Endodermal cell (in vitro differentiated cells): ENCODE results near the gene KCTD12. TPM values are rescaled to one million over a fixed set of nuclear protein-coding genes. Genes with fewer than 3 reads are reported as not detected.

Experiments used
- DNase-seq: peaks from one replicate; pipeline ENCODE4 v3.0.0-alpha.2; 2017
- H3K27ac ChIP-seq: 2 replicates; pipeline ENCODE4 v1.5.1; 2013; ENCODE audit warnings: mild to moderate bottlenecking, low read depth, low read length, moderate library complexity
- H3K27me3 ChIP-seq: 2 replicates; pipeline ENCODE4 v1.6.1; 2013; ENCODE audit warnings: mild to moderate bottlenecking, low read length, moderate library complexity; ENCODE audit not compliant: insufficient read depth, control insufficient read depth, poor library complexity, severe bottlenecking
- H3K36me3 ChIP-seq: 2 replicates; pipeline ENCODE4 v1.7.0; 2013; ENCODE audit warnings: mild to moderate bottlenecking, low read length, moderate library complexity; ENCODE audit not compliant: control insufficient read depth, insufficient read depth
- H3K4me1 ChIP-seq: one replicate; pipeline ENCODE4 v1.7.0; 2013; ENCODE audit warnings: low read length; ENCODE audit not compliant: control insufficient read depth, insufficient read depth
- H3K4me3 ChIP-seq: 2 replicates; pipeline ENCODE4 v1.5.1; 2013; ENCODE audit warnings: mild to moderate bottlenecking, low read length, moderate library complexity
- H3K9ac ChIP-seq: 2 replicates; pipeline ENCODE4 v1.6.1; 2013; ENCODE audit warnings: mild to moderate bottlenecking, low read length, moderate library complexity; ENCODE audit not compliant: poor library complexity, severe bottlenecking; ENCODE audit errors: extremely low read depth
- H3K9me3 ChIP-seq: 2 replicates; pipeline ENCODE4 v1.6.1; 2013; ENCODE audit warnings: mild to moderate bottlenecking, low read length, moderate library complexity; ENCODE audit not compliant: control insufficient read depth
- H3K27ac Mint-ChIP-seq: 2 replicates; pipeline ENCODE4 v1.8.0; 2020; ENCODE audit warnings: mixed read lengths
- H3K27me3 Mint-ChIP-seq: 2 replicates; pipeline ENCODE4 v1.8.0; 2021; ENCODE audit warnings: mild to moderate bottlenecking, mixed read lengths; ENCODE audit not compliant: insufficient read depth
- H3K36me3 Mint-ChIP-seq: 2 replicates; pipeline ENCODE4 v1.8.0; 2020; ENCODE audit warnings: low read depth, mixed read lengths
- H3K4me1 Mint-ChIP-seq: 2 replicates; pipeline ENCODE4 v1.8.0; 2020; ENCODE audit warnings: mixed read lengths
- H3K4me3 Mint-ChIP-seq: 2 replicates; pipeline ENCODE4 v1.8.0; 2020; ENCODE audit warnings: mild to moderate bottlenecking, moderate library complexity, mixed read lengths
- H3K9me3 Mint-ChIP-seq: 2 replicates; pipeline ENCODE4 v1.8.0; 2020; ENCODE audit warnings: mild to moderate bottlenecking, mixed read lengths
- CTCF ChIP-seq: fragments of 200-600 bp; sonication (generic); conservative IDR thresholded peaks from 2 replicates; pipeline ENCODE4 v1.5.0; 2021; ENCODE audit warnings: antibody characterized with exemption, mild to moderate bottlenecking
- WGBS, 2 experiments: methylation state at CpG; one replicate each; pipeline versions ENCODE4 v1.1.5 to v1.1.7; 2013; ENCODE audit warnings: missing lambda C conversion rate in 2 of 2, mixed read lengths in 1 of 2; ENCODE audit not compliant: insufficient coverage in 1 of 2, insufficient read length in 1 of 2; 5-methylcytosine and 5-hydroxymethylcytosine counted together
- total RNA-seq, 2 donors: library from RNA; stranded (reverse); fragmentation: NEBNext Ultra II Directional in 1 of 2; extraction: Animal tissue kit (Norgen Biotek cat#: 25700) in 1 of 2; gene quantifications; 2 replicates in 1 of 2; 3 replicates in 1 of 2; pipeline ENCODE4 v1.2.1, GENCODE V29; 2021

The KCTD12 gene
- total RNA-seq, 2 donors from 2014 or later, result 1.3 to 2.6 TPM

GRCh38 chr13:76865996-76866503 is 20.2 kb downstream of the KCTD12 start:
- Histone ChIP-seq H3K9ac (no peak overlapping the region), H3K9me3 (no peaks in the 10 kb centered on the region), H3K4me3 (no peak overlapping the region), H3K27me3 (no peaks in the 10 kb centered on the region), H3K36me3 (no peaks in the 10 kb centered on the region), H3K4me1 (no peaks in the 10 kb centered on the region), H3K27ac (no peak overlapping the region)
- DNase-seq, result no peak
- no peak overlapping the region for H3K4me3 Mint-ChIP-seq
- H3K4me1 Mint-ChIP-seq, result peaks cover 5% of the 10 kb centered on the region
- H3K27me3 Mint-ChIP-seq, result peaks cover 8% of the 10 kb centered on the region
- 60 to 79% methylated on average over 1 of the region's 1 CpG for WGBS, 2 experiments
- no peak for TF ChIP-seq CTCF
- H3K9me3 Mint-ChIP-seq, result no peaks in the 10 kb centered on the region
- H3K36me3 Mint-ChIP-seq, result no peaks in the 10 kb centered on the region
- no peak overlapping the region for H3K27ac Mint-ChIP-seq

DNA sequence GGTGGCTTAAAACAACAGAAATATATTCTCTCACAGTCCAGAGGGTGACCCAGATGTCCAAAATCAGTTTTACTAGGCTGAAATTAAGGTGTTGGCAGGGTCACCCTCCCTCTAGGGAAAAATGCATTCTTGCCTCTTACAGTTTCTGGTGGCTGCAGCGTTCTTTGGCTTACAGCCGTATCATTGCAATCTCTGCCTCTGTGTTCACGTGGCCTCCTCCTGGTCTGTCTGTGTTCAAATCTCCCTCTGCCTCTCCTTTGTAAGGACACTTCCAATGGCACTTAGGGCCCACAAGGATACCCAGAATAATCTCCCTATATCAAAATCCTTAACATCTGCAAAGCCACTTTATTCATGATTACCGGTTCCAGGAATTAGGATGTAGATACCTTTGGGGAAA is 21.1 kb downstream of the KCTD12 start:
- H3K9me3 Mint-ChIP-seq, result no peaks in the 10 kb centered on the region
- Histone ChIP-seq H3K4me1 (no peaks in the 10 kb centered on the region), H3K4me3 (no peak overlapping the region), H3K27me3 (no peaks in the 10 kb centered on the region), H3K27ac (no peak overlapping the region), H3K9me3 (no peaks in the 10 kb centered on the region), H3K36me3 (no peaks in the 10 kb centered on the region), H3K9ac (no peak overlapping the region)
- H3K36me3 Mint-ChIP-seq, result no peaks in the 10 kb centered on the region
- 82 to 89% methylated on average over 3 to 4 of the region's 4 CpGs for WGBS, 2 experiments
- H3K27ac Mint-ChIP-seq, result no peak overlapping the region
- no peak for DNase-seq
- H3K27me3 Mint-ChIP-seq, result peaks cover 6% of the 10 kb centered on the region
- peaks cover 5% of the 10 kb centered on the region for H3K4me1 Mint-ChIP-seq
- H3K4me3 Mint-ChIP-seq, result no peak overlapping the region
- TF ChIP-seq CTCF, result no peak

DNA sequence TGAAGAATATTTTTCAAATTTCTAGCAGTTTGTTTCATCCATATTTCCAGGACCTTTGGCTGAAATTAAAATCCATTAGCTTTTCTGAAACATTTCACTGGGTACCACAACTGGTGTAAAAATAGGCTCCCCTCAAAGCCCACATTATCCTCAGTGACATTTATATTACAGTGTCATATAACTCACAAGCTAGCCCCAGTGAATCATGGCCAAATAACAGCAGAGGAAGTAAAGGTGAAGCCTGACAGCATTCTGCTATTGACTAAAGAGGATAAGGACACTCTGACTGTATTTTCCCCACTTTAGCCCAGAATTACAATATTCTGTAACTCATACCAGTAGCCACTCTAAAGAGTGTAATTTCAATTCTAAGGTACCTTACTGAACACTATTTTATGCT is 21.9 kb downstream of the KCTD12 start:
- no peak overlapping the region for H3K27ac Mint-ChIP-seq
- peaks cover 5% of the 10 kb centered on the region for H3K27me3 Mint-ChIP-seq
- no peaks in the 10 kb centered on the region for H3K27me3 ChIP-seq
- H3K4me3 ChIP-seq, result no peak overlapping the region
- no peak overlapping the region for H3K27ac ChIP-seq
- no peak overlapping the region for H3K4me3 Mint-ChIP-seq
- DNase-seq, result no peak
- no peaks in the 10 kb centered on the region for H3K4me1 ChIP-seq
- no peaks in the 10 kb centered on the region for H3K36me3 ChIP-seq
- peaks cover 5% of the 10 kb centered on the region for H3K4me1 Mint-ChIP-seq
- no peak for TF ChIP-seq CTCF
- H3K9me3 ChIP-seq, result no peaks in the 10 kb centered on the region
- no peaks in the 10 kb centered on the region for H3K9me3 Mint-ChIP-seq
- no peaks in the 10 kb centered on the region for H3K36me3 Mint-ChIP-seq
- no peak overlapping the region for H3K9ac ChIP-seq
